ENCODE data around the gene NBL1. TPM values are rescaled to one million over a fixed set of nuclear protein-coding genes. Genes with fewer than 3 reads are reported as not detected.

Gene NBL1
- total and polyA plus RNA-seq, 2 experiments from 2014 or later: 6.1 to 10.6 TPM

- H3K4me2 ChIP-seq: no peak overlapping the region
- no peak overlapping the region for H3K4me3 Mint-ChIP-seq
- peaks cover 9% of the 10 kb centered on the region for H3K4me1 Mint-ChIP-seq
- TF ChIP-seq, protein P1, sequence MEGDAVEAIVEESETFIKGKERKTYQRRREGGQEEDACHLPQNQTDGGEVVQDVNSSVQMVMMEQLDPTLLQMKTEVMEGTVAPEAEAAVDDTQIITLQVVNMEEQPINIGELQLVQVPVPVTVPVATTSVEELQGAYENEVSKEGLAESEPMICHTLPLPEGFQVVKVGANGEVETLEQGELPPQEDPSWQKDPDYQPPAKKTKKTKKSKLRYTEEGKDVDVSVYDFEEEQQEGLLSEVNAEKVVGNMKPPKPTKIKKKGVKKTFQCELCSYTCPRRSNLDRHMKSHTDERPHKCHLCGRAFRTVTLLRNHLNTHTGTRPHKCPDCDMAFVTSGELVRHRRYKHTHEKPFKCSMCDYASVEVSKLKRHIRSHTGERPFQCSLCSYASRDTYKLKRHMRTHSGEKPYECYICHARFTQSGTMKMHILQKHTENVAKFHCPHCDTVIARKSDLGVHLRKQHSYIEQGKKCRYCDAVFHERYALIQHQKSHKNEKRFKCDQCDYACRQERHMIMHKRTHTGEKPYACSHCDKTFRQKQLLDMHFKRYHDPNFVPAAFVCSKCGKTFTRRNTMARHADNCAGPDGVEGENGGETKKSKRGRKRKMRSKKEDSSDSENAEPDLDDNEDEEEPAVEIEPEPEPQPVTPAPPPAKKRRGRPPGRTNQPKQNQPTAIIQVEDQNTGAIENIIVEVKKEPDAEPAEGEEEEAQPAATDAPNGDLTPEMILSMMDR (conservative IDR thresholded peaks at IDR 0.05; ENCODE audit: low read depth in 2 of 2): no peak
- no peak overlapping the region for H3K27ac Mint-ChIP-seq
- peaks cover 11% of the 10 kb centered on the region for H3K4me1 ChIP-seq (ENCODE audit: insufficient read depth)
- H3F3A ChIP-seq (replicated peaks; ENCODE audit: low read depth): no peaks in the 10 kb centered on the region
- no peak for DNase-seq (ENCODE audit: low spot score)
- ATAC-seq: peak; percentile 52
- H3K79me2 ChIP-seq (replicated peaks; ENCODE audit: insufficient read depth): no peaks in the 10 kb centered on the region
- H3K27me3 ChIP-seq (ENCODE audit: insufficient read depth): no peaks in the 10 kb centered on the region
- no peaks in the 10 kb centered on the region for H4K20me1 ChIP-seq (replicated peaks; ENCODE audit: insufficient read depth)
- peaks cover 16% of the 10 kb centered on the region for H3K9me3 Mint-ChIP-seq
- no peak overlapping the region for H3K27ac ChIP-seq (ENCODE audit: low read depth)
- no peaks in the 10 kb centered on the region for H3K9me2 ChIP-seq (ENCODE audit: insufficient read depth)
- no peak overlapping the region for H3K4me3 ChIP-seq
- H3K36me3 Mint-ChIP-seq (ENCODE audit: low read depth): peaks cover 24% of the 10 kb centered on the region
- no peaks in the 10 kb centered on the region for H3K36me3 ChIP-seq (ENCODE audit: insufficient read depth)
- peaks cover 11% of the 10 kb centered on the region for H3K27me3 Mint-ChIP-seq (ENCODE audit: insufficient read depth, low read depth, poor library complexity)
- H2AFZ ChIP-seq: no peak overlapping the region
Observed at GRCh38 chr1:19689085-19689757, 45.1 kb downstream of the NBL1 start.

- peaks cover 9% of the 10 kb centered on the region for H3K4me1 Mint-ChIP-seq
- Histone ChIP-seq H3K79me2 (replicated peaks; ENCODE audit: insufficient read depth) (no peaks in the 10 kb centered on the region), H2AFZ (no peak overlapping the region), H3K27me3 (ENCODE audit: insufficient read depth) (no peaks in the 10 kb centered on the region), H3K36me3 (ENCODE audit: insufficient read depth) (no peaks in the 10 kb centered on the region), H3K4me2 (no peak overlapping the region), H3K9me2 (ENCODE audit: insufficient read depth) (no peaks in the 10 kb centered on the region), H4K20me1 (replicated peaks; ENCODE audit: insufficient read depth) (no peaks in the 10 kb centered on the region), H3K4me1 (ENCODE audit: insufficient read depth) (peaks cover 11% of the 10 kb centered on the region), H3K4me3 (no peak overlapping the region), H3F3A (replicated peaks; ENCODE audit: low read depth) (no peaks in the 10 kb centered on the region), H3K27ac (ENCODE audit: low read depth) (no peak overlapping the region)
- H3K27me3 Mint-ChIP-seq (ENCODE audit: insufficient read depth, low read depth, poor library complexity): peaks cover 9% of the 10 kb centered on the region
- H3K4me3 Mint-ChIP-seq: no peak overlapping the region
- DNase-seq (ENCODE audit: low spot score) (no peak), ATAC-seq (no peak)
- peaks cover 16% of the 10 kb centered on the region for H3K9me3 Mint-ChIP-seq
- H3K36me3 Mint-ChIP-seq (ENCODE audit: low read depth): peaks cover 24% of the 10 kb centered on the region
- no peak overlapping the region for H3K27ac Mint-ChIP-seq
- no peak for TF ChIP-seq NANOG (IDR thresholded peaks at IDR 0.05; ENCODE audit: borderline replicate concordance)
- no peak for TF ChIP-seq POLR2AphosphoS5 (IDR thresholded peaks at IDR 0.05; ENCODE audit: low read depth)
- TF ChIP-seq, protein P1 (conservative IDR thresholded peaks at IDR 0.05; ENCODE audit: low read depth in 2 of 2): no peak
- no peak for TF ChIP-seq EZH2phosphoT487 (IDR thresholded peaks at IDR 0.05; ENCODE audit: unreplicated experiment)
- TF ChIP-seq ZNF462 (CRISPR knock-in tag; IDR thresholded peaks at IDR 0.05): no peak
- TF ChIP-seq JUNB (IDR thresholded peaks at IDR 0.05; ENCODE audit: unreplicated experiment): no peak
- no peak for TF ChIP-seq CREB1 (CRISPR knock-in tag; IDR thresholded peaks at IDR 0.05; ENCODE audit: low read depth)
Observed at GRCh38 chr1:19689856-19690255, 45.7 kb downstream of the NBL1 start.

Data from GM23338 (cell line).